GM12874 (cell line): ENCODE data around the gene ADAMTSL1.

Source experiments
- TF ChIP-seq, protein P1 (sequence below): IDR thresholded peaks from 2 replicates; pipeline ENCODE4 v1.5.1; 2011; ENCODE audit warnings: low read depth, mild to moderate bottlenecking, control low read depth, low read length, moderate library complexity; ENCODE audit not compliant: insufficient read depth

ADAMTSL1 gene

DNA sequence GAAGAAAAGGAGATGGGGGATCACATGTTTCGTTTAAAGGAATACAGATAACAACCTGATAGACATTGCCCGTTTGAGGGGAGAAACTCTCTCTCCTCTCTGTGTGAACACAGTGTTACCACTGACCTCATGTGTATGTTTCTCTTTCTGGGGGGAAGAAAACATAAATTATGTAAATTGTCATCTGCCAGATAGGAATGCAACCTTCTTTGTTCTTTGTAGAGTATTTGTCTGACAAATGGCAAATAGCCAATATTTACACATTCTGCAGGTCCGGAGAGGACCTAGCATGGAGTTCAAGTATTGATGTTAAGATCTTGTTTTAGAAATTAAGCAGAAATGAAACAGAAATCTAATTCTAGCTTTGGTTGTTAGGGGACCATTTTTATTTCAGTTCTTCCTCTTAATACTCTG is 282.8 kb downstream of the ADAMTSL1 start:
- TF ChIP-seq, protein P1, sequence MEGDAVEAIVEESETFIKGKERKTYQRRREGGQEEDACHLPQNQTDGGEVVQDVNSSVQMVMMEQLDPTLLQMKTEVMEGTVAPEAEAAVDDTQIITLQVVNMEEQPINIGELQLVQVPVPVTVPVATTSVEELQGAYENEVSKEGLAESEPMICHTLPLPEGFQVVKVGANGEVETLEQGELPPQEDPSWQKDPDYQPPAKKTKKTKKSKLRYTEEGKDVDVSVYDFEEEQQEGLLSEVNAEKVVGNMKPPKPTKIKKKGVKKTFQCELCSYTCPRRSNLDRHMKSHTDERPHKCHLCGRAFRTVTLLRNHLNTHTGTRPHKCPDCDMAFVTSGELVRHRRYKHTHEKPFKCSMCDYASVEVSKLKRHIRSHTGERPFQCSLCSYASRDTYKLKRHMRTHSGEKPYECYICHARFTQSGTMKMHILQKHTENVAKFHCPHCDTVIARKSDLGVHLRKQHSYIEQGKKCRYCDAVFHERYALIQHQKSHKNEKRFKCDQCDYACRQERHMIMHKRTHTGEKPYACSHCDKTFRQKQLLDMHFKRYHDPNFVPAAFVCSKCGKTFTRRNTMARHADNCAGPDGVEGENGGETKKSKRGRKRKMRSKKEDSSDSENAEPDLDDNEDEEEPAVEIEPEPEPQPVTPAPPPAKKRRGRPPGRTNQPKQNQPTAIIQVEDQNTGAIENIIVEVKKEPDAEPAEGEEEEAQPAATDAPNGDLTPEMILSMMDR: no peak

DNA sequence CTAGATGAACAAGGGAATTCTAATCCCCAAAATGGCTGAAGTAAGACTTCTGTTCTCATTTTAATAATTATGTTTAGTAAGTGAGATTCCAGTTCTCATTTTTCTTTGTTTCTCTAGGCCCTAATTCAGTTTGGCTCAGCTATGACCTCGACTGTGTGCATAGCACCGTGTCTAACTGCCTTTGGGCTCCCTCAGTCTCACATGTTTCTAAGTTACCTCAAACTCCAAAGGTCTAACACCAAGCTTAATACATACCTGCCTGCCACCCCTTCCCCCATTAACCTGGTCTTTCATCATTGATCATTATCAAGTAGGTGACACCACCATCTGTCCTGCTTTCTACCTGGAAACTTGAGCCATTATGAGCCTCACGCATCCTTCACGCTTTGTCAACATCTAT is 285.9 kb downstream of the ADAMTSL1 start:
- TF ChIP-seq, protein P1: no peak

DNA sequence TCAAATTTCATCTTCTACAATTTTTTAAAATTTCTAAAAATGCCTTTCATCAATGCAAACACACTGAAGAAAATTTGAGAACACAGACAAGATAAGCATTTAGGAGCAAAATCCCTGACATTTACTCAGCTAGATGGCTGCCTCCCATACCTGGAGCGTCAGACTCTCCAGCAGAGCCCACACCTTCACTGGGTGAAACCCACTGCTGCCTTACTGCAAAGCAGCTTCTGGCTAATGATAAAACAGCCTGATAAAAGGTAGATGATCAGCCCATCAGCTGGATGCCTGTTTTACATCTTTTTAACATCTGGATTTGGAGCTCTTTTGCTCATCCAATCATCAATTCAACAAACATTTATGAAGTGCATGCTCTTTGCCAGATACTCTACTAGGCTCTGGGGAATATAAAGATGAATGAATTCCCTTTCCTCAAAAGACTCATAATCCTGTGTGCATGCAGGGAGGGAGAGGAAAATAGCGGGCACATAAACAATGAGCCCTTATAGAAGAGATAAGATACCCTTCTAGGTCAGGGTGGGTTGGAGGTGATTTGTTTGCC is 287.9 kb downstream of the ADAMTSL1 start:
- TF ChIP-seq, protein P1: no peak

DNA sequence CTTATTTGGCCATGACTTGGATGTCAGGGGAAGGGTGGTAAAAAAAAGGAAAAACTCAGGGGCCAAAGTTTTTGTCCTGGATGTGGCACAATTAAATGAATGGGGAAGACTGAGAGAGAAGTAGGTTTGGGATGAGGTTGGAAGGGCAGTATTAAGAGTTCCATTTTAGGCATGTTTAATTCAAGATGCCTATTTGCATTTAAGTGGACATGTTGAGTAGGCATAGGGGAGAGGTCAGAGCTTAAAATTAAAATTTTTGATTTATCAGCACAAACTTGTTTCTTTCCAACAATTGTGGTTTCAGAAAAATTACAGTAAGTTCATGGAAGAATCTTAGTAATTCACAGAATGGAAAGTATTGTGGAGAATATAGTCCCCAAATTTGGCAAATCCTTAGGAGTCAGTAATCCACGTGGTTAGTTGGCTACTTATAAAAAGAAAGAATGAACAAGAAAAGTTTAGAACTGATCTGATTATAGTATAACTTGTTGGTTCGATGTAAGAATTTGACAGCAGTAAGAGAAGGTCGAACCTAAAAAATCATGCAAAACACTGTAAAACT is 293.1 kb downstream of the ADAMTSL1 start:
- TF ChIP-seq, protein P1: no peak

DNA sequence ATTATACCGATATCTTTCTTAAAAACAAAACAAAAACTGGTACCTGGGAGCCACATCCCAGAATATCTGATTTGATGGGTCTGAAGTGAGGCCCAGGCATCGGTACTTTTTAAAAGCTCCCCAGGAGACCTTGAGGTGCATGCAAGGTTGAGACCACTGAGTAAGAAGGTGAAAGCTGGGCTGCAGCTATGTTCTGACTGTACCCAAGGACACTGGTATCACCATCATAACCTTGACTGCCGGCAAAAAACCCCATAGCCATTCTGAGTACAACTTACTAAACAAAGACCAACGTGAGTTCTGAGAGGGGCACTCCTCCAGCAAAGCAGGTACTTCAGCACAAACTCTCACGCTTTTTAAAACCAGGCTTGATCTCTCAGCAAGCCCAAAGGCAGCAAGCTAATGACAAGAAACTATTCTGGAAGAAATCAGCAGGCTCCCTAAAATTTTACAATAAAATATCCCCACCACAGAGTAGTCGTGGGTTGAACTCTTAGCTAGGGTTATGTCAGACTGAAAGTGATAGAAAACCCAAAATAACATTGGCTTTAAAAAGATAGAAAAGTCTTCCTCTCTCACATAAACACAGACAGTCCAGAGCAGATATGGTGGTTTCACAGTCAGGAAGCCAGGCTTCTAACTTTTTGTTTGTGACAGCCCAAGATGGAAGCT is 295.1 kb downstream of the ADAMTSL1 start:
- TF ChIP-seq, protein P1: no peak

DNA sequence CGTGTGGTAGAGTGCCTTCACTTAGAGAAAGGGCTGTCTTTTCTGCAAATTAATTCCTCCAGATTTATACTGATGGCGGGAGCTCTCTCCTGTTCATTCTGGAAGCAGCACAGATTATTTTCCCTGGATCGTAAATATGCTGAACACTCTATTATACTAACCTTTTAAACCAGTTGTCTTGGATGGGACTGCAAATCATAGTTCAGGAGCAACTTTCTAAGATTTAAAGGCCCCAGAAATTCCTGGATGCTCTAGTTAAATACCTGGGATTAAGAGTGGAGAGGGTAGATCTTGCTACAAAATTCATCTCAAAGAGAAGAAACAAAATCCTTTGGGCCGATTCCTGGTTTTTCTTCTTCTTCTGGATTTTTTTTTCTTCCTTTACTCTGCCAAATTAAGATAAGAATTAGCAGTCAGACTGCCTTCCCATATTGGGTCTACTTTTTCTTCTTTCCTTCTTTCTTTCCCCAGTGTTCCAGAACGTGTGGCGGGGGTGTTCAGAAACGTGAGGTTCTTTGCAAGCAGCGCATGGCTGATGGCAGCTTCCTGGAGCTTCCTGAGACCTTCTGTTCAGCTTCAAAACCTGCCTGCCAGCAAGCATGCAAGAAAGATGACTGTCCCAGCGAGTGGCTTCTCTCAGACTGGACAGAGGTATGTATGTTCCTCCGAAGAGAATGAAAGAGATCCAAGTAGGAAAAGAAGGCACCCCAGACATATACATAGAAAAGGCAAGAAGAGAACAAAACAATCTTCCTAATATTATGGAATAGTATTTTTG is 296.4 kb downstream of the ADAMTSL1 start:
- TF ChIP-seq, protein P1: no peak

DNA sequence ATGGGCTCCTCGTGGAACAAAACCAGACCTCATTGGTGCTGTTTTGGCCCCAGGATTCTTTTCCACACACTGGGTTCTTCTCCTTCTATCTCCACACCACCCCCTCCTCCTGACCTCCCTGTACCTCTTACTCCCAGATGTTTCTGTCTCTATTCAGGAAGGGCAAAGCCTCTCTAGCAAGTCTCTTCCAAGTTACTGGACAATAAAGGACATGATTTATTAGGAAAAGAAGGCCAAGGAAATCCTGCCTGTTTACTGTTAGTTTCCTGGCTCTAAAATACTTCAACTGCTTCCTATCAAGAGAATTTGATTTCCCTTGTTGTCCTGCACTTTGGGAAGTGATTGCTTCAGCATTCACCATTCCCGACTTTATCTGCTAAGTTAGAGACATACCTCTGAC is 297.1 kb downstream of the ADAMTSL1 start:
- TF ChIP-seq, protein P1: no peak
